Renal cortex interstitium (tissue), 11 donors: Measurements from ENCODE around the gene PARD3. TPM values are rescaled to one million over a fixed set of nuclear protein-coding genes. Genes with fewer than 3 reads are reported as not detected.
"Not testable (repeated sequence)": the region's sequence is repeated elsewhere in the genome, so short reads cannot be mapped to it uniquely, and the experiment has no call there.

Experiments used
- DNase-seq, 11 donors: peaks; one replicate each; pipeline ENCODE4 v3.0.0-alpha.2; 2013; ENCODE audit warnings: low read depth in 9 of 11, low spot score in 4 of 11; ENCODE audit errors: extremely low read depth in 1 of 11
- polyA plus RNA-seq, 3 donors: library from polyadenylated mRNA; unstranded; fragments of 120-200 nt; gene quantifications; one replicate each; pipeline ENCODE4 v1.2.1, GENCODE V29; 2013; ENCODE audit not compliant: insufficient read length in 3 of 3

PARD3 gene
- polyA plus RNA-seq, 3 donors: 68.5 to 88.7 (median 71.1) TPM

DNA sequence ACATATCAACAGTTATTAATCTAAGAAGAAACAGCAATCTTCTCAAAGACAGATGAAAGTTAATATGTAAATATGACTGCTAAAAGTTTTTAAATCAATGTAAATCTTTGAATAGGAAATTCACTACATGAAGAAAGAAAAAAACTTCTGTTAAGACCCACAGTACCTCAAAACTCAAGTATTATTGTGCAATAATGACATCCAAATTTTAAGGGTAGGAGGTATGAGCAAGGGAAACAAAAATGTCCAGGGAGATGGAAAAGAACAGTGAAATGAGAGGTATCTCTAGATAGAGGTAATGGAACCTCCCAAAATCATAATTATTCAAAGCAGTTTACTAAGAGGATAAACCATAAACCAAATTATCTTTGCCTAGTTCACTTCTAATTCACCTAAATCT is 436.8 kb downstream of the PARD3 start:
- no peak for DNase-seq

DNA sequence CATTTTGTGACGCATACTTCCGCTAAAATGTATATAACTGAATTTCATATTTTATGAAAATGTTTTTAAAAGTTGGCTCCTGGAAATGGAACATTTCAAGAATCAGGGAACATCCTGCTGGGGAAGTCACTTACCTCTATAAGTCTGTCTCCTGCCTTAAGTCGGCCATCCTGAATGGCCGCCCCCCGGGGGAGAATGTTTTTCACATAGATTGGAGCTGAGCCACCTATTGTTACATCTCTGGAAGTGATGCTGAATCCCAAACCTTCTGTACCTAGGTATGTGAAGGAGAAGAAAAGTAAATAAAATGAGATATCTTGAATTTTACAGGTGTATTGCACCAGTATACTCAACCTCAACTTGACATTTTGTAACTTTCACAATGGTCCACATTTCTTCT is 437.3 kb downstream of the PARD3 start:
- DNase-seq: no peak

DNA sequence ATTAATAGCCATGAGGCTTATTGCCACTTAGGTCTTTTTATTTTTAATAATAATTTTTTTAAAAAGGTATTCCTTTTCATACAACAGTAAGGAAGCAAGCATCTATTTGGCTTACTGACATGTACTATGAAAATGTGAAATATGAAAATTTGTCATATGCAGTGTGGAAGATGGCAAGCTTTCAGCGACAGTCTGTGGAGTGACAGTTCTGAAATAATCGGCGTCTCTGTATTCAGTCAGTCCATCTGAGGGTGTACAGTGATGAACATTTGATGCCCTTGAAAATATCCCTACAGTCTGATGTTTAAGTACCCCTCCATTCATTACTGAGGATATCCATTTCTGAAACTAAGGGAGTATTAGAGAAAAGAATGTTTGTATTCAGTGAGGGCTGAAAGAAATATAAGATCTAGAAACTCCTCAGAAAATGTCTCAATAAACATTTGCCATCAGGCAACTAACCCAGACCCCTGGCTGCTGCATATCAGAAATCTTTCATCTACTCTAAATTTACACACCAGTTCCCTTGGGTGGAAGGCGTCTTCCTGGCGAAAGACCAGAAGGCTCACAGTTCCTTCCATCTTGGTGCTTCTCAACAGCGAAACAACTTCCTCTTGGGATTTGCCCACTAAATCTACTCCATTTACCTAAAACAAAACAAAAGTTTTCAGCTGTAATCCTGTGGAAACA is 440.6 kb downstream of the PARD3 start:
- DNase-seq: no peak

DNA sequence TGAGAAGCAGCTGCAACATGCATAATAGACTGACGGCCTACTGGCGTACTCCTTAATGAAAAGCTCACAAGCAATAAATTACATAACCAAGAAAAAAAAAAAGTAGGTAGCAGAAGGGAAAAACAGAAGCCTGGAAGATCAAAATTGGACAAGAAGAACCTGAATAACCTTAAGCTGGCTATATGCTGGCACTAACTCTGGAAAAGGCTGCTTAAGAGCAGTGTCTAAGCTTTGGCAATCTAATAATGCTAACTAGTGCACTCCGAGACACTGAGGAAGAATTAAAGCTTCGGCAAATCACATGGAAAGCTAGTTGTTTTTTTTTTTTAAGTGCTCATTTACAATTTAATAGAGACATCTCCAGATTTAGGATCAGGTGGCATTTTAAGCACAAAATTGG is 441.9 kb downstream of the PARD3 start:
- DNase-seq: no peak

DNA sequence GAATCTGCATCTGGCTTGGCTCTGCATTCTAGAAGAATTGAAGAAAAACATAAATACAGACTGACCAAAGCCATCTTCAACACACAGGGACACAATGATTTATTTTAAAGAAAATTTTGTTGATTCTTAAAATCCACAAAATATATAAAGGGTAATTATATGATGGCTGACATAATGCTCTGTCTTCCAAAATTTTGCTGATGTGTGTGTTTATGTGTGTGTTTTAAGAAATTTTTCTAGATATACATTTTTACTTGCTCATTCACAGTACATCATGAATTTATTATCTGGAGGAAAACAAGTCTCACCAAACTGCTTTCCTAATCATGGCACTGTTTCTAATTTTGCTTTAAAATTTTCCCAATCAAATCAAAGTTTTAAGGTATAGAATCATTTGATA is 442.6 kb downstream of the PARD3 start:
- DNase-seq: no peak

DNA sequence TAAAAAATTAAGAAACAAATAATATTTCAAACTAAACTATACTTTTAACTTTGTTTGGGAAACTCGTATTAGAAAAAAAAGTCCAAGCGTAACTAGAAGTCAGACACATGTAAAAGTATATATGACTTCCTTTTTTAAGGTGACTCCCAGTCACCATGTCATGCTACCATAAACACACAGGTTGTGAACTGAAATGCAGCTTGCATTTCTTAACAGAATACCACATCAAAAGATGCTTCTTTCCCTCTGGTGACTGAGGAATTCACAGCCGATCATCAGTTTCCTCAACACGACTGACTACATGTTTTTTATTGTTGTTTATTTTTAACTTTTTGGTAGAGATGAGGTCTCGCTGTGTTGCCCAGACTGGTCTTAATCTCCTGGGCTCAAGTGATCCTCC is 445.0 kb downstream of the PARD3 start:
- no peak for DNase-seq

DNA sequence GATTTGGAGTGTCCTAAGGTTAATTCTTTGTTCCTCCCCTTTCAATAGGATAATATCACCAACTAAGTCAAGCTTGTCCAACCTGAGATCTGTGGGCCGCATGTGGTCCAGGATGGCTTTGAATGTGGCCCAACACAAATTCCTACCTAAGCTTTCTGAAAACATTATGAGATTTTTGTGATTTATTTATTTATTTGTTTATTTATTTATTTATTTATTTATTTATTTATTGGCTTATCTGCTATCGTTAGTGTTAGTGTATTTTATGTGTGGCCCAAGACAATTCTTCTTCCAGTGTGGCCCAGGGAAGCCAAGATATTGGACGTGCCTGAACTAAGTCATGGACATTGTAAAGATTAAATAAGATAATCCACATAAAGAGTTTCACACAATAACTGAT is 446.0 kb downstream of the PARD3 start:
- no peak for DNase-seq

DNA sequence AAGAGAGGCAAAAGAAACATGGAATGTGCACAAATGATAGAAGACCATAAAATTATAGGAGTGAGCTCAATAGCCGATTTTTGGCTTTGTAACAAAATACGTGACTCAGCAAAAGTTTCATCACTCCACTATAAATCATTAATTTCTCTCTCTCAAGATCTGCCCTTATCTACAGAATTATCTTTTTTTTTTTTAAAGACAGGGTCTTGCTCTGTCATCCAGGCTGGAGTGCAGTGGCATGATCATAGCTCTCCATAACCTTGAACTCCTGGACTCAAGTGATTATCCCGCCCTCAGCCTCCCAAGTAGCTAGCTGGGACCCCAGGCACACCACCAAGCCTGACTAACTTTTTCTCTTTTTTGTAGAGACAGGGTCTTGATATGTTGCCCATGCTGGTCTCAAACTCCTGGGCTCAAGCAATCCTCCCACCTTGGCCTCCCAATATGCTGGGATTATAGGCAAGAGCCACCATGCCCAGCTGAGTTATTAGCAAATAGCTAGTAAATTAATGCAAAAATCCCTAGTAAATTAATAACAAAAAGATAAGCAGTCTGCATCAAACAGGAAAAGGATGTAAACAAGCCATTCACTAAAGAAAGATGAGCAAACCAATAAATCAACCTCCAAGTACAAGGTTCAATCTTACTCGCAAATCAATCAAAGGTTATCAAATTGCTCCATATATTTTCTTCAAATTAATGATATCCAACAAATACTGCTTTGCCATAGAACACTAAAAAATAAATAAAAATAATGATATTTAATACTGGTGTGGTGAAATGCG is 450.7 kb downstream of the PARD3 start:
- DNase-seq: no peak

DNA sequence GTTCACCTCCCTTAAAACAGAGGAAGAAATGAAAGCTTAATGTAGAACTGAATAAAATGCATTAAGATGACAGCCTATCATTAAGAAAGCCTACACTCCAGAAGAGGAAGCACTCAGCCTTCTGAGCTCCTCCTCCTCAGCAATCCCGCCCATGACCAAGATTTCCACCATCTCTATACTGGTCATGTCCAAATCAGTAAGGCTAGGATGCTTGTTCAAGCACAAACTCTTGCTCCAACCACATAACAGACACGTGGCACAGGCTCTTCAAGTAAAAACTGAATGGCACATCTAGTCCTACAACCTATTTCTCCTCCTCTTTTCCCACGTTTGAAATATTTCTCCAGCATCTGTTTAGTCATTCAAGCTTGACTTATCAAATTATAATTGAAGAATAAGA is 454.1 kb downstream of the PARD3 start:
- DNase-seq: no peak

DNA sequence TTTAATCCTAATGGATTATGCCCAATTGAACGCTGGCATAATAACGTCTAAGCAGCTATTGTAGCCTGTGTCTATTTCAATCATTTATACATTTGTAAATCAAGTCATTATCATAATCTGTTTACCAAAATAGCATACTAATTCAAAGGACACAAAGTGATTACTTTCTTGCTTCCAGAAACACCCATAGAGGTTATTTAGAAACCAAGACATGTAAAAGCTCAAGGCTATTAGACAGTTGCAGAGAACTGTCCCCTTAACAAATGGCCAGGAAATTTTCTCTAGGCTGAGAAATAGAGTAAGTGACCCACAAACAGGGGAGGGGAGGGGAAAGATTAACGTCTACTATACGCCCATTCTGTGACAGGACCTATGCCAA is 455.7 kb downstream of the PARD3 start:
- DNase-seq: no peak

DNA sequence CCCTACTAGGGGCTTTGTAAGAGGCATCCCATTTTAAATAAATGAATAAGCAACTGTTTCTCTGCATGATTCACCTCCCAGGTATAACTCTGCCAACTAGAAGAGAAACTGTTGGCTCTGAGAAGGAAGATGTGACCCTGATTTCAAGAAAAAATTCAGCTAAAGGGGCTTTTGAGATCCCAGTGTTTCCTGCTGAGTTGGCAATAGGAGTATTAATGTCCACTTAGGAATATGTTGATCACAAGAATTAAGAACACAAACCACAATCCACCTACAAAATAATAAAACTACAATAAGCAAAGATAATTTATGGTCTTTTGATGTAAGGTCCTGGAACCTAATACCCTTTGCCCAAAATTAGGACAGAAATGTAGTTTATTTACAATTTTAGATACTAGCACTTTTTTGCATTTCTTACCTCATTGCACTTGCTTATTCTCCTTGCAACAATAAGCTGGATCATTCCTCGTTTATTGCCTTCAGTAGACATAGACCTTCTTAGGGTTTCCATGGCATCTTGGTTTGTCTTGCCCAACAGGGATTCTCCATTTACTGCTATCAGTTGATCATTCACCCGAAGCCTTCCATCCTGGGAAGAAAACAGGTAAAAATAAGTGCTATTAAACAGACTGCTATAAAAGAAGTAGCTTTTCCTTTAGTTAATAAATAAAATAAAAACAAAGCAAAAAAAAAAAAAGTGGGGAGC is 456.2 kb downstream of the PARD3 start:
- no peak for DNase-seq

DNA sequence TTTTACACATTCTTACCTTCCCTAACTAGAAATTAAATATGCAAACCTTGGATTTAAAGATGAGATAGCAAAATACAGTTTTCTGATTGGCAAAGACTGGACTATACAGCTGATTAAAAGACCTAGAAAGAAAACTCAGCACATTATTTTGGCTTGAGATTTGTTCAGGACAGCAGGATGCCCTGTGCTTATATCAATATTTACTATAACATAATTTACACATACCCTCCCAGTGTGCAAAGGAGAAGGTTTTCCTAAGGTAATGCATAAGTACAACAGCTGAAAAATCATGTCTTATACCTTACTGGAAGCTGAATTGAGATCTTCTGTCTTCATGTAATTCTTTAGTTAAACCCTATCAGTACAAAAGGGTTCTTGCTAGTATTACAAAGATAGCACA is 458.6 kb downstream of the PARD3 start:
- DNase-seq: no peak

DNA sequence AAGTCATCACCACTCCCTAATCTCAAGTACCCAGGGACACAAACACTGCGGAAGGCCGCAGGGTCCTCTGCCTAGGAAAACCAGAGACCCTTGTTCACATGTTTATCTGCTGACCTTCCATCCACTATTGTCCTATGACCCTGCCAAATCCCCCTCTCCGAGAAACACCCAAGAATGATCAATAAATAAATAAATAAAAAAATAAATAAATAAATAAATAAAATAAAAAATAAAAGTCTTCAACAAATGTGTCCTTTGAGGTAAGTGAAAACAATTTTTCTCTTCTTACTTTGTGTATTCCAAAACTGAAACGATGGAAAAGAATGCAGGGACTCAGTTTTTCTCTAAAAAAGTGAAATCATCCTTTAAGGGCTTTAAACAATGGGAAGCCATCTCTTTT is 461.6 kb downstream of the PARD3 start:
- not testable (repeated sequence) for DNase-seq

DNA sequence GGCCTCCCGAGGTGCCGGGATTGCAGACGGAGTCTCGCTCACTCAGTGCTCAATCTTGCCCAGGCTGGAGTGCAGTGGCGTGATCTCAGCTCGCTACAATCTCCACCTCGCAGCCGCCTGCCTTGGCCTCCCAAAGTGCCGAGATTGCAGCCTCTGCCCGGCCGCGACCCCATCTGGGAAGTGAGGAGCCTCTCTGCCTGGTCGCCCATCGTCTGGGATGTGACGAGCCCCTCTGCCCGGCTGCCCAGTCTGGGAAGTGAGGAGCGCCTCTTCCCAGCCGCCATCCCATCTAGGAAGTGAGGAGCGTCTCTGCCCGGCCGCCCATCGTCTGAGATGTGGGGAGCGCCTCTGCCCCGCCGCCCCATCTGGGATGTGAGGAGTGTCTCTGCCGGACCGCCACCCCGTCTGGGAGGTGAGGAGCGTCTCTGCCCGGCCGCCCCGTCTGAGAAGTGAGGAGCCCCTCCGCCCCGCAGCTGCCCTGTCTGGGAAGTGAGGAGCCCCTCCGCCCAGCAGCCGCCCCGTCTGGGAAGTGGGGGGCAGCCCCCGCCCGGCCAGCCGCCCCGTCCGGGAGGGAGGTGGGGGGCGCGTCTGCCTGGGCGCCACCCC is 462.4 kb downstream of the PARD3 start:
- DNase-seq: not testable (repeated sequence)

DNA sequence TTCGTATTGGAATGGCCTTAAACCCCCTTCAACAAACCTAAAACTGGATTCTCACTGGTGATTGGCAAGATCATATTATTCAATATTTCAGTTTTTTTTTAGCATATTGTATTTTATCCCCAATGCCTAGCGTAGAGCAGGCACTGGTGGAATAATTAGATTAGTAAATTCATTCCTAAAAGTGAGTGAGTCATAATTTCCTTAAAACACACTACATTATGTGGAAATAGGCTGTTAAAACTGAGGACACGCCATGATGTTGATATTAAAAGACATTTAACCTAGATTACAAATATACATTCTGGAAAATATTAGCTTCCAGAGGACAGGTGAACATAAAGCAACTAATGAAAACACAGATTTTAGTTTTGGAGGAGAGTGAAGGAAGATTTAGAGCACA is 463.9 kb downstream of the PARD3 start:
- no peak for DNase-seq

DNA sequence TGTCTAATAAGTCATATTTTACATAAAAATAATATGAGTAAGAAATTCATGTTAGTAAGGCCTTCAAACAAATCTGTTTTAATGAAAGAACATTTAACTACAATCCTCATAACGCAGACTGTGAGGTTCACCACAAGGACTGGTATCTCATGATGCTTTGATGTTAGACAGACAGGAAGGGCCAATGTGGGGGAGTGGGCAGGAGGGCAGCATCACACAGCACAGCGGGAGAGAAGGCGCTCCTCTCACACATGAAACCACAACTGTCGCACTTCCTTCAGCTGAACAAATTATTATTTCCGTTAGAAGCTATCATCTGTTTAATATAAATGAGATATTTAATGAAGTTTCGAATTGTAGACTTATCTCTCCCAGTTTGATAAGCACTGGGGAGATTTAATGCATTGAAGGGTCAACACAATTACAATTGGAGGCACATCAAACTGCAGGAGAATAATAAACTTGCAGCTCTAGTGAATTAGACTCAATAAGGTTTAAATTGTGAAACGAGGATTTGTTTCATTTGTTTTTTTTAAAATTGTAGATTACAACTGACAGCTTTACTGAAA is 466.1 kb downstream of the PARD3 start:
- no peak for DNase-seq

DNA sequence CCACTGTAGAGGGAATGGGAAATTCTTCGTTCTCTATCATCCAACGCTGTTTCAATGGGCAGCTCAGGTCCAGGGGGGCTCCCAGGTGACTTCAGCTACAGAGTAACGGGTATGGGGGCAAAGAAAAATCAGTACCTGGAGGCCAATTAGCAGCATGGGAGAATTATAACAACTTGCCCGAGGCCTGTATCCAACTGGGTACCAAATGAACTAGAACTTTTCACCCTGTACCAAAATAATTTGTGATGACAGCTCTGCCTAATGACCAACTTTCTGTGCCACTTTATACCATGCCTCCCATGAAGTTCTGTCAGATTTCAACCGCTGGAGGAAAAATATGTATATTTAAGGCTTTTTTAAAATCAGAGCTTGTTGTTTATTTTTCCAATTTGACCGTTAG is 467.1 kb downstream of the PARD3 start:
- DNase-seq: no peak

DNA sequence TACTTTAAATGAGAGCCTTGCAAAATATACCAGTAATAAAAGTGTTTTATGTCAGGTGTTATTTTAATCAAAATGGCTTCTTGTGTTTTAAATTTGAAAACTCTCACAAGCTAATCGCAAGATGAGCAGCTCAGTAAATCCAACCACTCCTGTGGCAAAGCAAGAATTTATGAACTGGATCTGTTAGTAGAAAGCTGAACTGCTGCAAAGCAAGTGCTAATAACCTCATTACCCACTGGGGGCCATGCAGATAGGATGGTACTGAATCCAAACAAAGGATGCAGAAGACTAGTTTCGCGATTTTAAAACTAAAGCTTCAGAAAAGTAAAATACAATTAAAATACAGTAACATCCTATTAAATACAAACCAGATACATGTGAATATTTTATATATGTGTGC is 468.0 kb downstream of the PARD3 start:
- DNase-seq: no peak

DNA sequence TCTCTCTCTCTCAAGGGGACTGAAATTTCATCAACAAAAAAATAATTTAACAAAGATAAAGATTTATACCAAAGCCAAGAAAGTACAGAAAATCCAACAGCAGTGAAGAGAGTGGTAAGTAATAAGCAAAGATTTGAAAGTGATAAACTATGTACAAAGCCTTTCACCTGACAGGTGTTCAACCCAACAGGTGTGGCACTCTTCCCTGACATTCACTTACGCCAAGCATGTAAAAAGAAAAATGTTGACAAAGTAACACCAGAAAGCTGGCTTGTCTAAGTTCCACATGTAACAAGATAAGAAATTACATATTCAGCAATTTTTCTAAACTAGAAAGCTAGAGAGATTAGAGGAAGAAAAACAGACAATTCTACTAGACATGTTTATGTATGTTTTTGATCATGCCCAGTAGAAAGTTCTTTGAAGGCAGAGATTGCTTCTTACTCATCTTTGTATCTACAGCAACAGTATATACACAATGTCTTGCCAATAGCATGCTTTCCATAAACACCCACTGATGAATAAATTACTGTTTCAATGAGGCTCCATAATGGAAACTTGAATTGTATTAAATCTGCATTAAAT is 468.5 kb downstream of the PARD3 start:
- DNase-seq: no peak
